HepG2 (cell line): ENCODE data around the gene DSCAML1.

Experiments
- JARID2 ChIP-seq: sonication (generic); formaldehyde crosslinking; IDR thresholded peaks from 2 replicates; pipeline ENCODE4 v1.8.1; 2023; ENCODE audit warnings: missing genetic modification reagents, inconsistent platforms; ENCODE audit not compliant: insufficient replicate concordance
- KDM1A ChIP-seq: IDR thresholded peaks from 2 replicates; pipeline ENCODE4 v1.6.1; 2016; ENCODE audit warnings: missing compliant biosample characterization
- PITX1 ChIP-seq: sonication (generic); formaldehyde crosslinking; IDR thresholded peaks from 2 replicates; pipeline ENCODE4 v1.5.1; 2020; ENCODE audit warnings: mild to moderate bottlenecking, missing genetic modification reagents
- PLSCR1 ChIP-seq: sonication (generic); formaldehyde crosslinking; IDR thresholded peaks from 2 replicates; pipeline ENCODE4 v1.5.0; 2020; ENCODE audit warnings: missing genetic modification reagents, mild to moderate bottlenecking, borderline replicate concordance
- ZBTB1 ChIP-seq: sonication (generic); formaldehyde crosslinking; IDR thresholded peaks from 2 replicates; pipeline ENCODE4 v1.4.0; 2020; ENCODE audit warnings: missing genetic modification reagents, borderline replicate concordance
- TF ChIP-seq, protein P1 (sequence below): sonication (generic); formaldehyde crosslinking; IDR thresholded peaks from 2 replicates; pipeline ENCODE4 v1.9.0; 2021; ENCODE audit warnings: missing genetic modification reagents, borderline replicate concordance
- TF ChIP-seq, protein P2 (sequence below): sonication (generic); formaldehyde crosslinking; IDR thresholded peaks from 2 replicates; pipeline ENCODE4 v1.4.0; 2020; ENCODE audit warnings: missing genetic modification reagents, borderline replicate concordance

DNA sequence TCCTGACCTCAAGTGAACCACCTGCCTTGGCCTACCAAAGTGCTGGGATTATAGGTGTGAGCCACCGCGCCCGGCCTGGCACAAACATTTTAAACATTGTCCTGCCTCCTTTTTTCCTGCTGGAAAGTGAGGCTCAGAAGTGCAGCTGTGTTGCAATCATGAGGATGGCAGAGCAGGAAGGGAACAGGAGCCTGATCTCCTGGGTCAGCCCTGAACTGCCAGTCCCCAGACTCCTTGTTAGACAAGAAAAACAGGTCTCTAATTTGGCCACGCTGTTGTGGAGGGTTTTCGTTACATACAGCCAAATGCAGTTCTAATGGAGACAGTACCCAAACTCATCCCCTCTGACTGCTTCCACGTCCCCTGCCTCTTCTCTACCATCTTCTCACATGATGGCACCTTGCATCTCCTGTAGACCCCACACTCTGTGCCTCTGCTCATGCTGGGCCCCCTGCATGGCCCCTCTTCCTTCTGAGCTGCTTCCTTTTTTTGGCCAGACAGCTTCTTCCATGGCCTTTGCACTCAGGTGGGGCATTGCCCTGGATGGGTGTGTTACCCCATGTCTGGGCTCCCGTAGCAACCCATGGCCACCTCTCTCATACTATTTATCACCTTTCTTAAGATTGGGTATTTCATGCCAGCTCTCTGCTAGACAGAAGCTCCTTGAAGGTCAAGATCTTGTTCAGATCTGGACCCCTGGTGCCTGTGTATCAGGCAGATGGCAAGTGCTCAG, 242.2 kb downstream of the DSCAML1 start:
- no peak for TF ChIP-seq PLSCR1
- TF ChIP-seq, protein P1, sequence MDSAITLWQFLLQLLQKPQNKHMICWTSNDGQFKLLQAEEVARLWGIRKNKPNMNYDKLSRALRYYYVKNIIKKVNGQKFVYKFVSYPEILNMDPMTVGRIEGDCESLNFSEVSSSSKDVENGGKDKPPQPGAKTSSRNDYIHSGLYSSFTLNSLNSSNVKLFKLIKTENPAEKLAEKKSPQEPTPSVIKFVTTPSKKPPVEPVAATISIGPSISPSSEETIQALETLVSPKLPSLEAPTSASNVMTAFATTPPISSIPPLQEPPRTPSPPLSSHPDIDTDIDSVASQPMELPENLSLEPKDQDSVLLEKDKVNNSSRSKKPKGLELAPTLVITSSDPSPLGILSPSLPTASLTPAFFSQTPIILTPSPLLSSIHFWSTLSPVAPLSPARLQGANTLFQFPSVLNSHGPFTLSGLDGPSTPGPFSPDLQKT (CRISPR knock-in tag) = no peak
- TF ChIP-seq ZBTB1 (CRISPR knock-in tag) = no peak
- no peak for TF ChIP-seq JARID2 (CRISPR knock-in tag)
- TF ChIP-seq PITX1 (CRISPR knock-in tag) = no peak
- TF ChIP-seq, protein P2, sequence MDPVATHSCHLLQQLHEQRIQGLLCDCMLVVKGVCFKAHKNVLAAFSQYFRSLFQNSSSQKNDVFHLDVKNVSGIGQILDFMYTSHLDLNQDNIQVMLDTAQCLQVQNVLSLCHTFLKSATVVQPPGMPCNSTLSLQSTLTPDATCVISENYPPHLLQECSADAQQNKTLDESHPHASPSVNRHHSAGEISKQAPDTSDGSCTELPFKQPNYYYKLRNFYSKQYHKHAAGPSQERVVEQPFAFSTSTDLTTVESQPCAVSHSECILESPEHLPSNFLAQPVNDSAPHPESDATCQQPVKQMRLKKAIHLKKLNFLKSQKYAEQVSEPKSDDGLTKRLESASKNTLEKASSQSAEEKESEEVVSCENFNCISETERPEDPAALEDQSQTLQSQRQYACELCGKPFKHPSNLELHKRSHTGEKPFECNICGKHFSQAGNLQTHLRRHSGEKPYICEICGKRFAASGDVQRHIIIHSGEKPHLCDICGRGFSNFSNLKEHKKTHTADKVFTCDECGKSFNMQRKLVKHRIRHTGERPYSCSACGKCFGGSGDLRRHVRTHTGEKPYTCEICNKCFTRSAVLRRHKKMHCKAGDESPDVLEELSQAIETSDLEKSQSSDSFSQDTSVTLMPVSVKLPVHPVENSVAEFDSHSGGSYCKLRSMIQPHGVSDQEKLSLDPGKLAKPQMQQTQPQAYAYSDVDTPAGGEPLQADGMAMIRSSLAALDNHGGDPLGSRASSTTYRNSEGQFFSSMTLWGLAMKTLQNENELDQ = no peak
- TF ChIP-seq KDM1A = no peak
